WI38 (cell line): ENCODE measurements around the gene NTN5.
"Not testable (repeated sequence)": the region's sequence is repeated elsewhere in the genome, so short reads cannot be mapped to it uniquely, and the experiment has no call there.

Source experiments
- H3K4me3 ChIP-seq: 2 replicates; pipeline ENCODE4 v1.5.1; 2011; ENCODE audit warnings: low read depth, mild to moderate bottlenecking, control low read depth, low read length
- CTCF ChIP-seq: IDR thresholded peaks from 2 replicates; pipeline ENCODE4 v1.5.1; 2012; ENCODE audit warnings: low read depth, mild to moderate bottlenecking, control low read depth, low read length

The NTN5 gene

GRCh38 chr19:48672994-48673393 is at the start of gene NTN5:
TSS of gene NTN5 (minus strand) at chr19:48673017. CDS start at chr19:48670986, 2,031 bp downstream.
- H3K4me3 ChIP-seq: no peak within 1 kb of the TSS
- no peak for TF ChIP-seq CTCF

GRCh38 chr19:48722196-48722708 is 49.4 kb upstream of the NTN5 start:
- TF ChIP-seq CTCF: no peak

GRCh38 chr19:48720613-48721296 is 47.9 kb upstream of the NTN5 start:
- TF ChIP-seq CTCF: no peak
- H3K4me3 ChIP-seq: peak overlapping the region; percentile 70

More at GRCh38 chr19:48722196-48722708, 49.4 kb upstream of the NTN5 start:
- no peak overlapping the region for H3K4me3 ChIP-seq

GRCh38 chr19:48720251-48720612 is 47.4 kb upstream of the NTN5 start:
- no peak for TF ChIP-seq CTCF
- peak overlapping the region; percentile 70 for H3K4me3 ChIP-seq

GRCh38 chr19:48719263-48720171 is 46.7 kb upstream of the NTN5 start, which contains the start of gene MAMSTR:
TSS of gene MAMSTR (minus strand) at chr19:48719725. CDS start at chr19:48719031, 694 bp downstream.
- H3K4me3 ChIP-seq: peak within 1 kb of the TSS; percentile 70
- no peak for TF ChIP-seq CTCF

GRCh38 chr19:48718711-48719231 is 46.0 kb upstream of the NTN5 start:
- H3K4me3 ChIP-seq: no peak overlapping the region
- no peak for TF ChIP-seq CTCF

- H3K4me3 ChIP-seq: not testable (repeated sequence)
These were observed 45.3 kb upstream of the NTN5 start for GRCh38 chr19:48718106-48718505.
